IPS-20b (cell line): ENCODE measurements around the gene MYO18A.

ENCODE experiments used
- H3K27ac ChIP-seq: one replicate; pipeline ENCODE4 v1.5.1; 2013; ENCODE audit warnings: low read length
- H3K27me3 ChIP-seq: 2 replicates; pipeline ENCODE4 v1.6.1; 2013; ENCODE audit warnings: mild to moderate bottlenecking, low read length, inconsistent platforms; ENCODE audit not compliant: insufficient read depth
- H3K36me3 ChIP-seq: 2 replicates; pipeline ENCODE4 v1.6.1; 2013; ENCODE audit warnings: low read depth, mild to moderate bottlenecking, inconsistent platforms, low read length, moderate library complexity; ENCODE audit not compliant: insufficient read depth
- H3K4me1 ChIP-seq: 2 replicates; pipeline ENCODE4 v1.6.1; 2013; ENCODE audit warnings: mild to moderate bottlenecking, control low read depth, inconsistent platforms, low read length, moderate library complexity; ENCODE audit not compliant: insufficient read depth
- H3K4me3 ChIP-seq: 2 replicates; pipeline ENCODE4 v1.5.1; 2013; ENCODE audit warnings: mild to moderate bottlenecking, low read length, inconsistent platforms
- H3K9ac ChIP-seq: 2 replicates; pipeline ENCODE4 v1.6.1; 2013; ENCODE audit warnings: low read depth, mild to moderate bottlenecking, inconsistent platforms, low read length, moderate library complexity
- H3K9me3 ChIP-seq: 2 replicates; pipeline ENCODE4 v1.6.1; 2013; ENCODE audit warnings: mild to moderate bottlenecking, low read depth, low read length, inconsistent platforms; ENCODE audit not compliant: insufficient read depth

Gene MYO18A

DNA sequence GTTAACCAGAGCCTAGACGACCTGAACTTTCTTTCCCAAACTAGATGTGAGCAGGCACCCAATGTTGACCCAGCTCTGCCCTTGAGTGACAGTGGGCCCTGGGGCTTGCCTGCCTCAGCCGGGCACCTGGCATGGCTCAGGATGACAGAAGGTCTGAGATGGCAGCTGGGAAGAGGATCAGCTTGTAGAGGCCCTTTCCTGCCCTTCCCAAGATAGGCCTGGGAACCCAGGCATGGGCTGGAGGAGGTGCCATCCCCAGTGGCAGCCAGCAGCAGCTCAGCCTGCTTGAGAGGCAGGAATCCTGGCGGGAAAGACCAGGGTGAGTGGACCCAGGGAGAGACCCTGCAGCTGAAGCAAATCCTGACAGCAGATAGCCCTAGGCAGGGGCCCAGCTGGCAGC is 78.2 kb downstream of the MYO18A start:
- no peak overlapping the region for H3K4me3 ChIP-seq
- H3K9me3 ChIP-seq = no peaks in the 10 kb centered on the region
- no peaks in the 10 kb centered on the region for H3K27me3 ChIP-seq
- peaks cover 23% of the 10 kb centered on the region for H3K36me3 ChIP-seq
- no peak overlapping the region for H3K9ac ChIP-seq
- peaks cover 3% of the 10 kb centered on the region for H3K4me1 ChIP-seq
- H3K27ac ChIP-seq = no peak overlapping the region

DNA sequence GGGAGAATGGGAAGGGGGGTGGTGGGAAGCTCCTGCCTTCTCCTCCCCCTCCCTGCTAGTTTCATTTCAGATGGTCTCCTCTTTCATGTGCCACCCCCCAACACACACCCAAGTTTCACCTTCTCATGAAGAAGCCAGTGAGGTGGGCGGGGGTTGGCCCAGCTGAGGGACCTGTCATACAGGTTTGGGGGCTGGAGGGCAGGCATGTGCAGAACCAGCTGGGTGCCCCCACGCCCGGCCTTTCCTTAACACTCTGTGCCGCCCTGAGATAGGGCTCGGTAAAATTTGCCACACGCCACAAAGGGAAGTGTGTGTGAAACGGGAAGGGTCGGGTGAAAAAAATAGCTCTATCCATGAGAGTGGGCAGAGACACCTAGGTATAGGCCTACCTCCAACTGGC is 79.9 kb downstream of the MYO18A start:
- Histone ChIP-seq H3K27me3 (no peaks in the 10 kb centered on the region), H3K36me3 (peaks cover 27% of the 10 kb centered on the region), H3K4me3 (no peak overlapping the region), H3K9ac (no peak overlapping the region), H3K9me3 (no peaks in the 10 kb centered on the region), H3K27ac (no peak overlapping the region), H3K4me1 (peaks cover 3% of the 10 kb centered on the region)

DNA sequence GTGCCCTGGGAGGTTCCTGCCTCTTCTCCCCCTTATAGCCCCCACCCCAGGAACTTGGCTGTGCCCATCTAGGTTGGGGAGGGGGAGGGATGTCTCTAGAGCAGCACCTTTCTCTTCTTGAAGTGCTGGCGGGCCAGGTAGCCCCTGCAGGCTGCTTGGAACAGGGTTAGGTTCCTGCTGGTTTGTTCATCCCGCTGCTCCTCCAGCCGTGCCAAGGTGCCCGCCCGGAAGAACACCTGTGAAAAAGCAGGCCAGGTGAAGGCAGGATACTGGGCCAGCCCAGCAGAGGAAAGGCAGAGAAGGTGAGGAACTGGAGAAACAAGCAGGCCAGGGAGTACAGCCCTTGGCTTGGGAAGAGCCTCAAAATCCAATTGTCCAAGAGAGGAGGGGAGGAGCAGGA is 80.7 kb downstream of the MYO18A start:
- H3K27me3 ChIP-seq = no peaks in the 10 kb centered on the region
- H3K27ac ChIP-seq = no peak overlapping the region
- no peak overlapping the region for H3K4me3 ChIP-seq
- H3K9me3 ChIP-seq = no peaks in the 10 kb centered on the region
- H3K36me3 ChIP-seq = peaks cover 31% of the 10 kb centered on the region
- H3K4me1 ChIP-seq = peaks cover 3% of the 10 kb centered on the region
- H3K9ac ChIP-seq = no peak overlapping the region

DNA sequence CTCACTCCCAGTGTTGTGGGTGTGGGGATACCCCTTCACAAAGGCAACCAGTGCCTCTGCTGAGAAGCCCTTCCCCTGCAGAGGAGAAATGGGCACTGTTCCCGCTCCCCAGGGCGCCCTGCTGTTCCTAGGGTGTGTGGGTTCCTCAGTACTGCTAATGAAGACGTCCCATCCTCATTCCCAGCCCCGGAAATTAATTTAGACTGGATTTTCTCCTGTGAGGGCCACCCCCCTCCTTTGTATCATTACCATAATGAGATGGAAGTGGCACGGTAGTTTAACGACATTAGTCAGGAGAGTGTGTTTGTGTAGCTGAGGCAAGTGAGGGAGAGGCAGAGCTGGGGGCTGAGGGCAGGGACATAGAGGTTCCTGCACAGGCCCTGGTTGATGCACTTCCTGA is 84.1 kb downstream of the MYO18A start:
- no peak overlapping the region for H3K9ac ChIP-seq
- H3K4me3 ChIP-seq = no peak overlapping the region
- no peaks in the 10 kb centered on the region for H3K9me3 ChIP-seq
- peaks cover 47% of the 10 kb centered on the region for H3K36me3 ChIP-seq
- peaks cover 6% of the 10 kb centered on the region for H3K4me1 ChIP-seq
- H3K27ac ChIP-seq = no peak overlapping the region
- H3K27me3 ChIP-seq = no peaks in the 10 kb centered on the region

DNA sequence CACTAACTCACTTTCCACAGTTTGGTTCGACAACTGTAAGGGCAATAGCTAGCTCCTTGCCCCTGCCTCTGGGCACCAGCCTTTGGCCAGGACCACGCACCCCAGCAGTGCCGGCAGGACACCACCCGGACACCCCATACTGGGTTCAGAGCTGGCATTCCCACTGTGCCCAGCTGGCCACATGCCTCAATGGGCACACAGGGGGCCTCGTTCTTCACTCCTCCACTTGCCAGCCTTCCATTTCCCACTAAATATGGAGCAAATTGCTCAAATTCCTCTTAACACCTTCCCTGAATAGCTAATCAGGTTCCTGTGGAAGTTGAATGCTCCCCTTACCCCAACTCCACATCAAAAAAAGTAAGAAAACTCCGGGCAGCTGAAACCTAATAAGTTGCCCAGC is 84.8 kb downstream of the MYO18A start:
- H3K4me3 ChIP-seq = no peak overlapping the region
- H3K36me3 ChIP-seq = peaks cover 49% of the 10 kb centered on the region
- no peak overlapping the region for H3K27ac ChIP-seq
- no peaks in the 10 kb centered on the region for H3K9me3 ChIP-seq
- H3K9ac ChIP-seq = no peak overlapping the region
- peaks cover 5% of the 10 kb centered on the region for H3K4me1 ChIP-seq
- no peaks in the 10 kb centered on the region for H3K27me3 ChIP-seq

DNA sequence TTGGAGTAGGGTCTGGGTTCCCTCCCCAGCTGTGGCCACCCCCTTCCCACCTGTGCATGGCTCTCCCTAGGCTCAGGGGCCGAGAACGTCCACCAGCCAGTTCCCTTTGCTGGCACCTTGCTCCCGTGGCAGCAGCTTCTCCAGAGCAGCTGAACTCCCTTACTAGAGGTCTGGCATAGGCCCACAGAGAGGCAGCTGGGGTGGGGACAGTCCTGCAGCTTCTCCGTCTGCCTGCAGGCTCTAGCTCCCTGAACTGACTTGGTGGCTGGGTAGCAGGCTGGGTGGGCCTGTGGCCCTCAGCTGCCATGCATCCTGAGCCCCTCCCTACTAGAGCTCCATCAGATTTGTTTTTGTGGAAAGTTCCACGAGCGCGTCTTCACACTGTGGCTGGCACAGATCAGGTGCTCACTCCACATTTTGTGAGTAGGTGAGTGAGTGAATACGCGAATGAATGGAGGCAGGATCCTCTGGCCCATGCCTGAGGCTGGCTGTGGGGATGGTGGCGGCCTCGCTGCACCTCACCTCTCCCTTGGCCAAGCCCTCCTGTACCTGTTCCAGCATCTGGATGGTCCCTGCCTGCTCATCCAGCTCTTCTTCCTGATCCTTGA is 86.0 kb downstream of the MYO18A start:
- Histone ChIP-seq H3K9ac (no peak overlapping the region), H3K9me3 (no peaks in the 10 kb centered on the region), H3K4me1 (peaks cover 3% of the 10 kb centered on the region; the same call in 1 of the 2 replicates), H3K27me3 (no peaks in the 10 kb centered on the region), H3K27ac (no peak overlapping the region), H3K4me3 (no peak overlapping the region), H3K36me3 (peaks cover 60% of the 10 kb centered on the region)

DNA sequence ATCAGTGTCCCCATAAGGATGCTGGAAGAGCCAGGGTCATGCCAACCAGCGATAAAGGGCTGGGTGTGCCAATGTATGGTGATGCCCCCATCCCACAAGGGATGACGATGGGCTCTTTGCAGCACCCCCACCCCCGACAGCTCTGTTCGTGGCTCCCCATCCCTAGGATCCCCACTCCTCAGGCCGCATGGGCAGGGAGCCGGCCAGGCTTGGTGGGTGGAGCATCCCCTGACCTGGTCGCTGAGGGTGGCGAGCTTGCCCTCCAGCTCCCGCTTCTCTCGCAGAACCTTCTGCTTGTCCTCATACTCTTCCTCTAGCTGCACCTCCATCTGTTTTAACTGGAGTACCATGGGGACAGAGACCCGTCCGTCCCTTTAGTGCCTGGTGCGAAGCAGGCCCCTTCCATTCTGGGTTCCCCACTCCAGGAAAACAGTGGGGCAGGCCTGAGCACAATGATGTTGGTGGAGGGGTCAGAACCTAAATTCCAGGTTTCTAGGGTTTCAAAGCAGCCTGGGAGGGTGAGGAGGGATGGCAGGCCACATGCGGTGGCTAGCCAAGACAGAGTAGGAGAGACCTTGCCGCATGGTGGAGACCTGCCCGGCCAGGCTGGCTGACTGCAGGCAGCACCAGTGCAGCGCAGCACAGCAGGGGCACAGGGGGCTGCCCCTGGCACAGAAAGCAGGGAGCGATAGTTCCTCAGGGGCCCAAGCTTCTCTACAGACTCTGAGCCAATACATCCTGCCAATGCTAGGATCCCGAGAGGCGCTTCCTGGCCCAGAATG is 86.9 kb downstream of the MYO18A start:
- peaks cover 55% of the 10 kb centered on the region for H3K36me3 ChIP-seq
- no peaks in the 10 kb centered on the region for H3K27me3 ChIP-seq
- no peak overlapping the region for H3K27ac ChIP-seq

DNA sequence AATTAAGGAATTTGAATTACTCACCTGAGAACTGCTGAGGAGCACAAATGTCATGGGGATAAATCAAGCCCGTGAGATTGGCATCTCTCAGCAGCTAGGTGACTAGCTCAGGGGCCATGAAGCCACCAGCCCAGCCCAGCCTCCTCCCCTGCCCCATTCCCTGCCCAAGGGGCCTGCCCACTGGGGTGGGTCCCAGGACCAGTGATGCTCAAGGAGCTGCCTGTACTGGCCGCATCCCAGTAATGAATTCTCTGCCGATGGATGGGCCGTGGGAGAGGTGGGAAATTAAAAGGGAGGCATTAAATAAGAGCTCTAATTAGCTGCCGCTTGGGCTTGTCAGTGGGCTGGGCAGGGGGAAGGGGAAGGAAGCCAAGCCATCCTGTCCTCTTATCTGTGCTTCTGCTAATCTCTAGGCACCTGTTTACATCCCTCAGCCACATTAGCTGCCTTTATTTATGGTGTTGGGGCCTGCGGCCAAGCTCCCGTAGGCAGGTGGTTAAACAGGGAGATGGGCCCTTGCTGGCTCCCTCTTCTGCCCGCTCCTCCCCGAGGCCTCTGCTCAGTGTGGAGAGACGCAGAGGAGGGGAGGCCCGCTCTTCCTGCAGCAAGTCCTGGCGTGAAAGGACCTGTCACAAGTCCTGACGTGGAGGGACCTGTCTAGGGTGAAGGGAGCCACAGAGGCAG is 88.5 kb downstream of the MYO18A start:
- no peak overlapping the region for H3K27ac ChIP-seq
- peaks cover 42% of the 10 kb centered on the region for H3K36me3 ChIP-seq

More for the DNA sequence above, 86.9 kb downstream of the MYO18A start:
- Histone ChIP-seq H3K4me3 (no peak overlapping the region), H3K9me3 (no peaks in the 10 kb centered on the region), H3K9ac (no peak overlapping the region), H3K4me1 (peaks cover 3% of the 10 kb centered on the region; the same call in 1 of the 2 replicates)

DNA sequence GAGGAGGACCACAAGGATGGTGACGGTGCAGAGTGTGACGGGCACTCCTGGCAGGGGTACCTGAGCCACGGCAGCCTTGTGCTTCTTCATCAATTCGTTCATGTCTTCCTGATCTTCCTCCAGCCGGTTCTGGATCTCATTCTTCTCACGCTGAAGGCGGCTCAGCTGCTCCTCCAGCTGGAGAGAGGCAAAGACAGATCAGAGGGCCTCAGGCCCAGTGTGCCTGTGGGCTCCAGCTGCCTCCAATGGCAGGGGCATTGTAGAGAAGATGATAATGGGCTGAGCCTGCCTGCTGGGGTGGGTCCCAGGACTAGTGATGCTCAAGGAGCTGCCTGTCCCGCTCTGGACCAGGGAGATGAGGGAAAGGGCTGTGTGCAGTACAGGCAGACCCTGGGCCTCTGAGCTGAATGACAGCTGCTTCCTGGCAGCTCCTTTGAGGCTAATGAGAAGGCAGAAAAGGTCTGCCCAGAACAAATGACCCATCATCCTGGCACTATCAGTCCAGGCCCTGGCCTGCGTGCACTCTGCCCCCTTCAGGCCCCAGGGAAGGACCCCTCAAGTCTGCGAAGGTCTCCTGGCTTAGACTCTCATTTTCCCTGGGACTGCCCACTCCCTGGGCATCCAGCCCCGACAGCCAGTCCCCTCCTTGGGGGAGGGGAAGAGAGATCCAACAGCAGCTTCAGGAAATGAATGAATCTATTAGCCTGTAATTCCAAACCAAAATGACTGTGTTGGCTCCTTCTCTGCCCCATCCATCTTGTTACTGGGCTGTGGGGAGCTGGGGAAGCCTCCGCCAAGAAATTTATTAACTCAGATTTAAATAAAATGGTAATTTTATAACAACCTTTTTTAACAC is 89.2 kb downstream of the MYO18A start:
- no peak overlapping the region for H3K27ac ChIP-seq
- no peak overlapping the region for H3K9ac ChIP-seq
- no peaks in the 10 kb centered on the region for H3K9me3 ChIP-seq
- peaks cover 3% of the 10 kb centered on the region; the same call in 1 of the 2 replicates for H3K4me1 ChIP-seq
- H3K36me3 ChIP-seq = peaks cover 40% of the 10 kb centered on the region
- no peak overlapping the region for H3K4me3 ChIP-seq
- H3K27me3 ChIP-seq = peaks cover under 1% of the 10 kb centered on the region; the same call in 1 of the 2 replicates

More for the DNA sequence above, 88.5 kb downstream of the MYO18A start:
- H3K4me1 ChIP-seq = peaks cover 3% of the 10 kb centered on the region; the same call in 1 of the 2 replicates
- H3K4me3 ChIP-seq = no peak overlapping the region
- H3K9me3 ChIP-seq = no peaks in the 10 kb centered on the region
- no peaks in the 10 kb centered on the region for H3K27me3 ChIP-seq
- no peak overlapping the region for H3K9ac ChIP-seq

DNA sequence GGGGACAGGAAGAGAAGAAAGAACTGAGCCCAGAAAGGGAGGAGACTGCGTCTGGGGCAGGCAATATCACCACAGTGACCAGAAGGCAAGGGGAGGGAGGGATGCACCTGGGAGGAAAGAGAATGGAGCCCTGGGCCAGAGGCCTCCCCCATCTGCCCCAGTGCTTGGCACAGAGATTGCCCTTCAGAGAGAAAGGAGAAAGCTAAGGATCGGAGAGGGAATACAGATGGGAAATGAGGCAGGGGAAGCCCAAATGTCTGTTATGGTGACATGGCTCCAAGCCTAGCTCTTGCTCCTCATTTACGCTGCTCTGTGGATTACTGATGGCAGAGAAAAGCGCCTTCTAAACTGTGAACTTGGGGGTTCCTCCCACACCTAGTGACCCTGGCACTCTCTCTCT is 90.1 kb downstream of the MYO18A start:
- Histone ChIP-seq H3K4me1 (peaks cover 8% of the 10 kb centered on the region; the same call in 1 of the 2 replicates), H3K27me3 (peaks cover 5% of the 10 kb centered on the region; the same call in 1 of the 2 replicates), H3K36me3 (peaks cover 41% of the 10 kb centered on the region), H3K9ac (no peak overlapping the region), H3K9me3 (no peaks in the 10 kb centered on the region), H3K4me3 (no peak overlapping the region), H3K27ac (no peak overlapping the region)

DNA sequence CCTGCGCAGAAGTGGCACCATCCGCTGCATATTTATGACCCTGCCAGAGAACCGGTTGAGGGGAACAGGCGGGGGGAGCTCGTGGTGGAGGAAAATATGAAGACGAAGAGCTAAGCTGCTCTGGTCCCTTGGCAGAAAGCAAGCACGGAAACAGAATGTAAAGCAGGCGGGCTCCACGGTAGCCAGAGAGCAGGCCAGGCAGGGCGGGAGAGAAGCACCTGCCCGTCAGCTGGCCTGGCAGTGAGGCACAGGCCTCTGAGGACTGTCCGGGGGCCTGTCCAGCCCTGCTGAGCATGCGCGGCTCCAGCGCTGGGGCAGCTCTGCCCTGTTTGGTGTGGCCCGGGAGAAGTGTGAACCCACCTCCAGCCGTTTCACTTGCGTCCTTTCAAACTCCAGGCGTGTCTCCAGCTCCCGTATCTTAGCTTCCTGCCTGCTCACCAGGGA is 90.6 kb downstream of the MYO18A start:
- no peaks in the 10 kb centered on the region for H3K9me3 ChIP-seq
- H3K9ac ChIP-seq = no peak overlapping the region
- H3K4me3 ChIP-seq = no peak overlapping the region
- H3K27me3 ChIP-seq = peaks cover 5% of the 10 kb centered on the region; the same call in 1 of the 2 replicates
- peaks cover 38% of the 10 kb centered on the region for H3K36me3 ChIP-seq
- peaks cover 13% of the 10 kb centered on the region; the same call in 1 of the 2 replicates for H3K4me1 ChIP-seq
- H3K27ac ChIP-seq = no peak overlapping the region
